Breast epithelium (tissue), 3 donors: ENCODE measurements around the gene TMTC1.

Source experiments
- CTCF ChIP-seq, 3 donors: fragments of 450-650 bp; IDR thresholded peaks; one replicate each; pipeline ENCODE4 v1.5.1; 2016 to 2017; ENCODE audit warnings: antibody characterized with exemption in 3 of 3, mild to moderate bottlenecking in 3 of 3, moderate library complexity in 3 of 3
- POLR2AphosphoS5 ChIP-seq, 3 donors: sonication (generic); formaldehyde crosslinking; IDR thresholded peaks; one replicate each; pipeline ENCODE4 v1.6.1; 2017; ENCODE audit warnings: antibody characterized with exemption in 3 of 3

- no peak for TF ChIP-seq POLR2AphosphoS5 (IDR thresholded peaks at IDR 0.05)
- no peak for TF ChIP-seq CTCF (IDR thresholded peaks at IDR 0.05)
Measured at GRCh38 chr12:29609431-29610215, 174.1 kb downstream of the TMTC1 start.
